Esophagus (tissue), 2 donors: Measurements from ENCODE around the gene MAMDC4. TPM values are rescaled to one million over a fixed set of nuclear protein-coding genes. Genes with fewer than 3 reads are reported as not detected.
"Not testable (repeated sequence)": the region's sequence is repeated elsewhere in the genome, so short reads cannot be mapped to it uniquely, and the experiment has no call there.

Experiments
- H3K27ac ChIP-seq, 2 donors: one replicate each; pipeline ENCODE4 v1.5.1; 2013; ENCODE audit warnings: low read depth in 2 of 2, mild to moderate bottlenecking in 2 of 2, inconsistent platforms in 1 of 2, low read length in 1 of 2, moderate library complexity in 1 of 2
- H3K27me3 ChIP-seq, 2 donors: one replicate each; pipeline ENCODE4 v1.6.1; 2013; ENCODE audit warnings: low read length in 2 of 2, control low read depth in 1 of 2, mild to moderate bottlenecking in 1 of 2; ENCODE audit not compliant: insufficient read depth in 2 of 2, control insufficient read depth in 1 of 2
- H3K36me3 ChIP-seq, 2 donors: one replicate each; pipeline ENCODE4 v1.6.1; 2013; ENCODE audit warnings: low read length in 1 of 2; ENCODE audit not compliant: control insufficient read depth in 2 of 2, insufficient read depth in 2 of 2
- H3K4me1 ChIP-seq, 2 donors: one replicate each; pipeline ENCODE4 v1.6.1; 2013; ENCODE audit warnings: low read length in 1 of 2; ENCODE audit not compliant: control insufficient read depth in 2 of 2, insufficient read depth in 2 of 2
- H3K4me3 ChIP-seq, 2 donors: one replicate each; pipeline ENCODE4 v1.5.1; 2013; ENCODE audit warnings: low read length in 2 of 2, mild to moderate bottlenecking in 2 of 2, low read depth in 1 of 2, moderate library complexity in 1 of 2
- H3K9me3 ChIP-seq, 2 donors: one replicate each; pipeline ENCODE4 v1.6.1; 2013; ENCODE audit warnings: mild to moderate bottlenecking in 2 of 2, low read depth in 1 of 2, low read length in 1 of 2, moderate library complexity in 1 of 2; ENCODE audit not compliant: control insufficient read depth in 2 of 2, insufficient read depth in 1 of 2
- WGBS, 2 donors: extraction: QIAGEN DNeasy Blood & Tissue Kit; methylation state at CpG; one replicate each; pipeline ENCODE4 v1.1.7; 2013; 5-methylcytosine and 5-hydroxymethylcytosine counted together
- polyA plus RNA-seq, 2 donors: library from polyadenylated mRNA; stranded (reverse); fragments of 200-250 nt; gene quantifications; one replicate each; pipeline ENCODE4 v1.2.3, GENCODE V29; 2013
- donor health status: healthy with polysubstance abuse.
- donor health status: Bipolar disorder and iron deficiency.

The MAMDC4 gene
- polyA plus RNA-seq, 2 donors, result 3.9 to 11.5 TPM

GRCh38 chr9:136875155-136875554 is 23.0 kb downstream of the MAMDC4 start:
- no peaks in the 10 kb centered on the region for H3K9me3 ChIP-seq
- H3K4me1 ChIP-seq, result no peaks in the 10 kb centered on the region
- no peaks in the 10 kb centered on the region for H3K36me3 ChIP-seq
- H3K27ac ChIP-seq, result no peak overlapping the region
- 94 to 97% methylated on average over 6 of the region's 6 CpGs for WGBS, 2 donors
- no peak overlapping the region for H3K4me3 ChIP-seq
- H3K27me3 ChIP-seq, result no peaks in the 10 kb centered on the region

- no peaks in the 10 kb centered on the region for H3K9me3 ChIP-seq
- 88 to 91% methylated on average over 5 of the region's 5 CpGs for WGBS, 2 donors
- no peaks in the 10 kb centered on the region for H3K4me1 ChIP-seq
- H3K36me3 ChIP-seq, result no peaks in the 10 kb centered on the region
- no peak overlapping the region for H3K27ac ChIP-seq
- H3K27me3 ChIP-seq, result no peaks in the 10 kb centered on the region
- no peak overlapping the region for H3K4me3 ChIP-seq
Observed at GRCh38 chr9:136876476-136876875, 24.3 kb downstream of the MAMDC4 start.

GRCh38 chr9:136880651-136881050 is 28.5 kb downstream of the MAMDC4 start:
- Histone ChIP-seq H3K27ac (no peak overlapping the region), H3K4me1 (peaks cover 7 to 8% of the 10 kb centered on the region in 2 donors), H3K36me3 (no peaks in the 10 kb centered on the region), H3K27me3 (no peaks in the 10 kb centered on the region), H3K4me3 (no peak overlapping the region), H3K9me3 (no peaks in the 10 kb centered on the region)
- WGBS, 2 donors, result 84 to 85% methylated on average over 11 of the region's 11 CpGs

- Histone ChIP-seq H3K9me3 (no peaks in the 10 kb centered on the region), H3K27ac (peak overlapping the region; percentile 68 to 89), H3K27me3 (no peaks in the 10 kb centered on the region), H3K4me3 (no peak overlapping the region), H3K4me1 (peaks cover 7 to 8% of the 10 kb centered on the region in 2 donors), H3K36me3 (no peaks in the 10 kb centered on the region)
- WGBS, 2 donors, result 15 to 16% methylated on average over 9 of the region's 9 CpGs
Observed at GRCh38 chr9:136881691-136882108, 29.6 kb downstream of the MAMDC4 start.

- H3K27ac ChIP-seq, result peak overlapping the region; percentile 68 to 89
- H3K36me3 ChIP-seq, result no peaks in the 10 kb centered on the region
- no peaks in the 10 kb centered on the region for H3K9me3 ChIP-seq
- peak overlapping the region; percentile 7 to 20 for H3K4me3 ChIP-seq
- WGBS, 2 donors, result 30 to 42% methylated on average over 18 to 19 of the region's 19 CpGs
- no peaks in the 10 kb centered on the region for H3K27me3 ChIP-seq
- H3K4me1 ChIP-seq, result peaks cover 8 to 11% of the 10 kb centered on the region in 2 donors
Observed at GRCh38 chr9:136882109-136882946, 30.2 kb downstream of the MAMDC4 start.

- peaks cover 8 to 12% of the 10 kb centered on the region in 2 donors for H3K4me1 ChIP-seq
- H3K27ac ChIP-seq, result peak overlapping the region; percentile 2 to 89
- H3K27me3 ChIP-seq, H3K9me3 ChIP-seq, H3K36me3 ChIP-seq, H3K4me3 ChIP-seq: not testable (repeated sequence)
- 56 to 60% methylated on average over 9 of the region's 9 CpGs for WGBS, 2 donors
Observed at GRCh38 chr9:136882947-136883283, 30.8 kb downstream of the MAMDC4 start.

- not testable (repeated sequence) for H3K9me3 ChIP-seq, H3K36me3 ChIP-seq, H3K4me3 ChIP-seq, H3K27me3 ChIP-seq, H3K27ac ChIP-seq
- H3K4me1 ChIP-seq, result peaks cover 8 to 12% of the 10 kb centered on the region in 2 donors
- WGBS, 2 donors, result 69 to 75% methylated on average over 10 of the region's 10 CpGs
Observed at GRCh38 chr9:136883670-136884069, 31.5 kb downstream of the MAMDC4 start.

- Histone ChIP-seq H3K9me3 (no peaks in the 10 kb centered on the region), H3K27ac (peak within 1 kb of the TSS; percentile 69 to 85), H3K27me3 (no peaks in the 10 kb centered on the region), H3K36me3 (no peaks in the 10 kb centered on the region), H3K4me1 (peaks cover 8 to 12% of the 10 kb centered on the region in 2 donors), H3K4me3 (peak within 1 kb of the TSS; percentile 88 to 95)
- WGBS, 2 donors, result 0% methylated on average over 78 to 88 of the region's 88 CpGs
Observed at GRCh38 chr9:136885950-136886578, 33.9 kb downstream of the MAMDC4 start, which contains the start of gene TRAF2. TRAF2 (plus strand) TSS chr9:136886516; CDS start chr9:136898741, 12,225 bp downstream.

GRCh38 chr9:136886610-136887597 is 34.8 kb downstream of the MAMDC4 start:
- Histone ChIP-seq H3K27ac (peak overlapping the region; percentile 69 to 85), H3K4me1 (peaks cover 8 to 10% of the 10 kb centered on the region in 2 donors), H3K27me3 (no peaks in the 10 kb centered on the region), H3K4me3 (peak overlapping the region; percentile 88 to 95), H3K9me3 (no peaks in the 10 kb centered on the region), H3K36me3 (no peaks in the 10 kb centered on the region)
- WGBS, 2 donors, result 1 to 2% methylated on average over 54 to 76 of the region's 76 CpGs
